SHP77 treated with DMSO at 0.1 percent for 48 hours (cell line): Measurements from ENCODE around the gene PODNL1.
"Not testable (repeated sequence)": the region's sequence is repeated elsewhere in the genome, so short reads cannot be mapped to it uniquely, and the experiment has no call there.

Source experiments
- DNase-seq: peaks from one replicate; lab custom pipeline; 2025; lab: John Stamatoyannopoulos, UW

Gene PODNL1

GRCh38 chr19:13926010-13926409, 12.2 kb downstream of the PODNL1 start:
- DNase-seq: no peak

DNA sequence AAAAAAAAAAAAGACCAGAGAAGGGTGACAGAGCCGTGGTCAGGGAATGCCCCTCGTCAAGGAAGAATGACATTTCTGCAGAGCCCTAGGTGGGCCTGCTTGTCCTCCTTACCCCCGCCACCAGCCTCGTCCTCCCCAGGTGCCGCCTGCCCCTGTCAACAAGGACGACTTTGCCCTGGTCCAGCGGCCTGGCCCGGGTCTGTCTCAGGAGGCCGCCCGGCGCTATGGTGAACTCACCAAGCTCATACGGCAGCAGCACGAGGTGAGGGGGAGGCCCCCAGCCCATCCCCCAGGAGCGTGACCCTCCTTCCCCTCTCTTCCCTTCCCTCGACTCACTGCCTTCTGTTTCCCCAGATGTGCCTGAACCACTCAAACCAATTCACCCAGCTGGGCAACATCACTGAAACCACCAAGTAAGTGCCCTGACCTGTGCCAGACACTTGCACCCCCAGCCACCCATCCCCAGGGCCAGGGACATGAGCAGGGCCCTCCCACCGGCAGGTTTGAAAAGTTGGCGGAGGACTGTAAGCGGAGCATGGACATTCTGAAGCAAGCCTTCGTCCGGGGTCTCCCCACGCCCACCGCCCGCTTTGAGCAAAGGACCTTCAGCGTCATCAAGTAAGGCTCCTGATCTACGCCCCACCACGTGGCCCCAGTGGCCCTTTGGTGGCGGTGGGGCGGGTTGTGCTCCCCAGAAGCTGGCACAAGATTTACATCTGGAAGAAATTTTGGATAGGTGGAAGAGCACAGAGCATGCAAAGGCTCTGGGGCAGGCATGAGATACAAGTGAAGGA, 14.8 kb downstream of the PODNL1 start:
- no peak for DNase-seq

GRCh38 chr19:13922118-13922517, 16.1 kb downstream of the PODNL1 start:
- DNase-seq: not testable (repeated sequence)

DNA sequence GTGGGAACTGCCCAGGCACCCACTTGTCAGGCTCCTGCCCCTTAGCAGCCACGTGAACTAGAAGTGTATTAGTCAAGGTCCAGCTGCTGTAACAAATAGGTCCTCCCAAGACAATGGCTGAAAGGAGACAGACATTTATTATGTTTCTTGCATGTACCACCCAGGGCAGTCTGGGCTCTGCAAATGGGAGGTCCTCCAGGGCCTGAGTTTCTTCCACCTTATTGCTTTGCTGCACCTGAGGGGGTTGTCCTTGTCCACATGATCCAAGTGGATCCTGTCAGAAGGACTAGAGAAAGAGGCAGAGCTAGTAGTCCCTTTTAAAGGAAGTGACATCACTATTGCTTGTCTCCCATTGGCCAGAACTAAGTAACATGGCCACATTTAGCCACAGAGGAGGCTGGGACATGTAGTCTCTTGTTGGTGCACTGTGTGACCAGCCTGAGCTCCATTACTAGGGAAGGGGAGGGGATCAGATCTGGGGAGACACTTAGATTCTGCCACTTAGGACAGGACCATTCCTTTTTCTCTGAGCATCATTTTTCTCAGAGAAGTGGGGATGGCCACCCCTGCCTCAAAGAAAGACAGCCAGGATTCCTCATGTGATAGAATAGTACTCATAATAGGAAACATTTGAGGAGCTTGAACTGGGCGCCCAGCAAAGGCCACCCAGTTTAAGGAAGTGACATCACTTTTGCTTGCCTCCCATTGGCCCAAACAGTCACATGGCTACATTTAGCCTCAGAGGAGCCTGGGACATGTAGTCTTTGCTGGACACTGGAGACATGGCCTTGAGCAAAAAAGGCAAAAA, 17.1 kb downstream of the PODNL1 start:
- peak; percentile 4 for DNase-seq

DNA sequence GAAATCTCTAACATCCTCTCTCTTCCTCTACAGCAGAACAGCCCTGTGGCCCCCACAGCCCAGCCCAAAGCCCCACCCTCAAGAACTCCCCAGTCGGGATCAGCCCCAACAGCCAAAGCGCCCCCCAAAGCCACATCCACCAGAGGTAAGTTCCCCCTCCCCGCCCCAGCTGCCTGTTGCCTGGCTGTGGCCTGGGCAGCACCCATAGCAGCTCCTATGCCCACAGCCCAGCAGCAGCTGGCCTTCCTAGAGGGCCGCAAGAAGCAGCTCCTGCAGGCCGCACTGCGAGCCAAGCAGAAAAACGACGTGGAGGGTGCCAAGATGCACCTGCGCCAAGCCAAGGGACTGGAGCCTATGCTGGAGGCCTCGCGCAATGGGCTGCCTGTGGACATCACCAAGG, 17.7 kb downstream of the PODNL1 start:
- no peak for DNase-seq

DNA sequence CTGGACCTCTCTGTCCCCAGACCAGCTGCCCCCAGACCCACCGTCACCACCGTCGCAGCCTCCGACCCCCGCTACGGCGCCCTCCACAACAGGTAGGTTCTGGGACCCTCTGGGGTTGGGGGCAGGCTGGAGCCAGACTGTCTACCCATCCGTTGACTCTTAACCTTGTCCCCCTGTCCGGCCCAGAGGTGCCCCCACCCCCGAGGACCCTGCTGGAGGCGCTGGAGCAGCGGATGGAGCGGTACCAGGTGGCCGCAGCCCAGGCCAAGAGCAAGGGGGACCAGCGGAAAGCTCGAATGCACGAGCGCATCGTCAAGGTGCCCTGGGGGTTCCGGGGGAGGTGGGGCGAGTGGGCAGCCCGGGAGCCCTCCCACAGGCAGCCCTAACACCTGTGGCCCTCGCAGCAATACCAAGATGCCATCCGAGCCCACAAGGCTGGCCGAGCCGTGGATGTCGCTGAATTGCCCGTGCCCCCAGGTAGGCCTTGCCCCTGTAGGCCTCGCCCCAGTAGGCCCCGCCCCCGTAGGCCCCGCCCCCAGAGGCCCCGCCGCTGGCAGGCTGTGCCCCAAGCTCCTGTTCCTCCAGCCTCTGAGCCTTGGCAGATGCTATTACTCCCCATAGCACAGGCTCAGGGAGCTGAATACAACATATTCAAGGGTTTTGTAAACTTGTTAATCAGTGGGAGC, 19.3 kb downstream of the PODNL1 start:
- DNase-seq: no peak

GRCh38 chr19:13917888-13918406, 20.3 kb downstream of the PODNL1 start:
- DNase-seq: no peak

DNA sequence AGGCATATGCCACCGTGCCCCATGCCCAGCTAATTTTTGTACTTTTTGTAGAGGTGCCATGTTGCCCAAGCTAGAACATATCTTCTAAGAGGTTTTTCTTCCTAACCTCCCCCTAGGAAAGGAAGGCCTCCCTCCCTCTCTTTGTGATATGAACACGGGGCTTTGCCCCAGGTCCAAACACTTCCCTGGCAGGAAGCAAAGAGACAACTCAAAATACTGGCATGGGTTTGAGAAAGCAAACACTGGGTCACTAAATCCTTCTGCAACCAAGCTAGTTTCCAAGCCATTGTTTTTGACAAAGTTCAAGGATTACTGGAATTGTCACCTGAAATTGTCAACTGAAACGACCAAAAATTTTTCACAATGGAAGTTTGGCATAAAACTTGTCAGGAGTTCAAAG, 23.4 kb downstream of the PODNL1 start:
- no peak for DNase-seq

- DNase-seq: no peak
Observed at GRCh38 chr19:13913352-13913751, 24.9 kb downstream of the PODNL1 start.

GRCh38 chr19:13909430-13909829, 28.8 kb downstream of the PODNL1 start:
- no peak for DNase-seq

GRCh38 chr19:13908674-13909073, 29.5 kb downstream of the PODNL1 start:
- no peak for DNase-seq

- DNase-seq: no peak
Observed at GRCh38 chr19:13906910-13907309, 31.3 kb downstream of the PODNL1 start.

GRCh38 chr19:13906521-13906904, 31.7 kb downstream of the PODNL1 start:
- no peak for DNase-seq

GRCh38 chr19:13905634-13906520, 32.3 kb downstream of the PODNL1 start, which contains the start of the genes BRME1 and CC2D1A:
Gene BRME1, minus strand, starts transcription at chr19:13906117. Its CDS starts 1,225 bp downstream, at chr19:13904892.
Gene CC2D1A, plus strand, starts transcription at chr19:13906201. Its CDS starts 241 bp downstream, at chr19:13906442.
- DNase-seq: peak; percentile 79

GRCh38 chr19:13902993-13903555, 35.1 kb downstream of the PODNL1 start:
- no peak for DNase-seq

- no peak for DNase-seq
Observed at GRCh38 chr19:13899912-13900584, 38.2 kb downstream of the PODNL1 start.

DNA sequence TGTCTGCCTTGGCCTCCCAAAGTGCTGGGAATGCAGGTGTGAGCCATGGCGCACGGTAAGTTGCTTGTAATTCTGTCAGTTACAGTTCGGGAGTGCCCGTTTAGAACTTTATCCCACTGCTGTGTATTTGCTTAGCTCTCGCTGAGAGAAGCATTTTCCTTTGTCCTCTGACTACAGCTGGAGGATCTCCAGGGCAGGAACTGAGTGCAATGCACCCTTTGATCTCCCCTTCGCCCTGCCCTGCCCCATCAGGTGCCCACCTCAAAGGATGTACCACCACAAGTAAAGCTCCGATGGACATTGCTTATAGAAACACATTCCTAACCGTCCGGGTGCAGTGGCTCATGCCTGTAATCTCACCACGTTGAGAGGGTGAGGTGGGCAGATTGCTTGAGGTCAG, 38.8 kb downstream of the PODNL1 start:
- DNase-seq: no peak

- DNase-seq: no peak
Observed at GRCh38 chr19:13896227-13896626, 42.0 kb downstream of the PODNL1 start.

DNA sequence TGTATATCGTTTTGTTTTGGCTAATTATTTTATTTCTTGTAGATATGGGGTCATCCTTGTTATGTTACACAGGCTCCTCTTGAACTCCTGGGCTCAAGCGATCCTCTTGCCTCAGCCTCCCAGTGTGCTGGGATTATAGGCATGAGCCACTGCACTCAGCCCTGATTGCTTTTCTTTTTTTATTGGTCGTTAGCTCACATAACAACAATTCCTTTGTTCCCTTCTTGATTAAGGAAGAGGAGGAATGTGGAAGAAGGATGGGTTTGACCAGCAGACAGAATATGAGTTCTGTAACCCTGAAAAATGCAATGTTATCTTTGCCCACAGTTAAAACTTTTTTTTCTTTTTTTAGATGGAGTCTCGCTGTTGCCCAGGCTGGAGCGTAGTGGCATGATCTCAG, 43.7 kb downstream of the PODNL1 start:
- no peak for DNase-seq

DNA sequence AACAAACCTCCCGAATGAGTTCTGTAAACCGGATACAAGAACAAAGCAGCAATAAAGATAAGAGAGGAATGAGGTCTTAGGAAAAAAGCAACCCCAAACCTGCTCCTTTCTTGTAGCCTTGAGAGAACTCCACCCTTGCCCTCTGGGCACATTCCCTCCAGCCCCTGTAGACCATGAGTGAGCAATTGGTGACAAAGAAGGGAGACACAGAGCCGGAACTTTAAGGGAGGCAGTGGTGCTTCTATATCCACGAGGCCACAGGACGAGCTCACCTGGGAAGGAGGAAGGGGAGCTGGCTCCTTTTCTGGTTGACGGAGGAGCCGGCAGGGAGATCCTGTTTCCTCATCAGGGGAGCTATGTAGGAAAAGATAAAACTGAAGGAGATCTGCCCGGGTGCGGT, 45.3 kb downstream of the PODNL1 start:
- DNase-seq: no peak
